ENCODE results near the gene ENDOV.

The ENDOV gene

GRCh38 chr17:80431246-80432195, 16.6 kb downstream of the ENDOV start:
- no peak for DNase-seq (ENCODE audit: low spot score)

GRCh38 chr17:80432350-80432955, 17.5 kb downstream of the ENDOV start:
- DNase-seq (ENCODE audit: low spot score): no peak

GRCh38 chr17:80432961-80433550, 18.1 kb downstream of the ENDOV start:
- DNase-seq (ENCODE audit: low spot score): no peak

GRCh38 chr17:80433916-80434666, 19.1 kb downstream of the ENDOV start:
- DNase-seq (ENCODE audit: low spot score): no peak

- no peak for DNase-seq (ENCODE audit: low spot score)
Measured at GRCh38 chr17:80437532-80437931, 22.6 kb downstream of the ENDOV start.

GRCh38 chr17:80438806-80439205, 23.8 kb downstream of the ENDOV start:
- DNase-seq (ENCODE audit: low spot score): no peak

GRCh38 chr17:80439499-80439898, 24.5 kb downstream of the ENDOV start:
- DNase-seq (ENCODE audit: low spot score): no peak

GRCh38 chr17:80441133-80441578, 26.2 kb downstream of the ENDOV start:
- DNase-seq (ENCODE audit: low spot score): peak; percentile 28

GRCh38 chr17:80441598-80442322, 26.8 kb downstream of the ENDOV start:
- no peak for DNase-seq (ENCODE audit: low spot score)

GRCh38 chr17:80442323-80442659, 27.3 kb downstream of the ENDOV start:
- no peak for DNase-seq (ENCODE audit: low spot score)

GRCh38 chr17:80442764-80443163, 27.8 kb downstream of the ENDOV start:
- no peak for DNase-seq (ENCODE audit: low spot score)

- no peak for DNase-seq (ENCODE audit: low spot score)
Measured at GRCh38 chr17:80443498-80443897, 28.5 kb downstream of the ENDOV start.

GRCh38 chr17:80443916-80444643, 29.1 kb downstream of the ENDOV start:
- no peak for DNase-seq (ENCODE audit: low spot score)

GRCh38 chr17:80444644-80444979, 29.6 kb downstream of the ENDOV start:
- DNase-seq (ENCODE audit: low spot score): no peak

GRCh38 chr17:80445007-80445725, 30.2 kb downstream of the ENDOV start:
- DNase-seq (ENCODE audit: low spot score): no peak

- DNase-seq (ENCODE audit: low spot score): no peak
Measured at GRCh38 chr17:80445726-80446110, 30.8 kb downstream of the ENDOV start.

GRCh38 chr17:80446645-80447405, 31.9 kb downstream of the ENDOV start:
- DNase-seq (ENCODE audit: low spot score): no peak

- DNase-seq (ENCODE audit: low spot score): no peak
Measured at GRCh38 chr17:80447790-80448189, 32.8 kb downstream of the ENDOV start.

GRCh38 chr17:80449194-80449929, 34.4 kb downstream of the ENDOV start:
- no peak for DNase-seq (ENCODE audit: low spot score)

All from CD4-positive, alpha-beta T cell treated with Interleukin-15 for 4 hours (primary cell).